ENCODE measurements around the gene ANXA7.
"Not testable (repeated sequence)": the region's sequence is repeated elsewhere in the genome, so short reads cannot be mapped to it uniquely, and the experiment has no call there.

Gene ANXA7

GRCh38 chr10:73405556-73405955 is 8.3 kb downstream of the ANXA7 start:
- no peaks in the 10 kb centered on the region for H3K4me1 ChIP-seq (ENCODE audit: control insufficient read depth, insufficient read depth, low read length)
- no peaks in the 10 kb centered on the region for H3K27me3 ChIP-seq (ENCODE audit: control insufficient read depth, insufficient read depth, low read length)
- H3K4me3 ChIP-seq (ENCODE audit: low read length): no peak overlapping the region
- no peaks in the 10 kb centered on the region for H3K9me3 ChIP-seq (ENCODE audit: control insufficient read depth, low read length)
- no peaks in the 10 kb centered on the region for H3K36me3 ChIP-seq (ENCODE audit: control insufficient read depth, insufficient read depth, low read length)
- H3K9ac ChIP-seq (ENCODE audit: low read length): no peak overlapping the region

- Histone ChIP-seq H3K4me3 (ENCODE audit: low read length) (no peak overlapping the region), H3K27me3 (ENCODE audit: control insufficient read depth, insufficient read depth, low read length) (no peaks in the 10 kb centered on the region), H3K4me1 (ENCODE audit: control insufficient read depth, insufficient read depth, low read length) (no peaks in the 10 kb centered on the region), H3K9ac (ENCODE audit: low read length) (no peak overlapping the region), H3K36me3 (ENCODE audit: control insufficient read depth, insufficient read depth, low read length) (no peaks in the 10 kb centered on the region), H3K9me3 (ENCODE audit: control insufficient read depth, low read length) (no peaks in the 10 kb centered on the region)
These were observed 9.2 kb downstream of the ANXA7 start for GRCh38 chr10:73404690-73405089.

- Histone ChIP-seq H3K4me1 (ENCODE audit: control insufficient read depth, insufficient read depth, low read length) (no peaks in the 10 kb centered on the region), H3K9me3 (ENCODE audit: control insufficient read depth, low read length) (no peaks in the 10 kb centered on the region), H3K36me3 (ENCODE audit: control insufficient read depth, insufficient read depth, low read length) (no peaks in the 10 kb centered on the region), H3K27me3 (ENCODE audit: control insufficient read depth, insufficient read depth, low read length) (no peaks in the 10 kb centered on the region), H3K4me3 (ENCODE audit: low read length) (no peak overlapping the region), H3K9ac (ENCODE audit: low read length) (no peak overlapping the region)
These were observed 12.2 kb downstream of the ANXA7 start for GRCh38 chr10:73401636-73402035.

- no peaks in the 10 kb centered on the region for H3K27me3 ChIP-seq (ENCODE audit: control insufficient read depth, insufficient read depth, low read length)
- no peaks in the 10 kb centered on the region for H3K9me3 ChIP-seq (ENCODE audit: control insufficient read depth, low read length)
- no peak overlapping the region for H3K4me3 ChIP-seq (ENCODE audit: low read length)
- no peaks in the 10 kb centered on the region for H3K36me3 ChIP-seq (ENCODE audit: control insufficient read depth, insufficient read depth, low read length)
- no peak overlapping the region for H3K9ac ChIP-seq (ENCODE audit: low read length)
- no peaks in the 10 kb centered on the region for H3K4me1 ChIP-seq (ENCODE audit: control insufficient read depth, insufficient read depth, low read length)
These were observed 14.8 kb downstream of the ANXA7 start for GRCh38 chr10:73399063-73399462.

- no peak overlapping the region for H3K9ac ChIP-seq (ENCODE audit: low read length)
- H3K9me3 ChIP-seq (ENCODE audit: control insufficient read depth, low read length): no peaks in the 10 kb centered on the region
- no peaks in the 10 kb centered on the region for H3K4me1 ChIP-seq (ENCODE audit: control insufficient read depth, insufficient read depth, low read length)
- H3K4me3 ChIP-seq (ENCODE audit: low read length): no peak overlapping the region
- H3K36me3 ChIP-seq (ENCODE audit: control insufficient read depth, insufficient read depth, low read length): no peaks in the 10 kb centered on the region
- H3K27me3 ChIP-seq (ENCODE audit: control insufficient read depth, insufficient read depth, low read length): no peaks in the 10 kb centered on the region
These were observed 15.8 kb downstream of the ANXA7 start for GRCh38 chr10:73398024-73398423.

- not testable (repeated sequence) for H3K27me3 ChIP-seq (ENCODE audit: control insufficient read depth, insufficient read depth, low read length); H3K4me3 ChIP-seq (ENCODE audit: low read length); H3K36me3 ChIP-seq (ENCODE audit: control insufficient read depth, insufficient read depth, low read length); H3K4me1 ChIP-seq (ENCODE audit: control insufficient read depth, insufficient read depth, low read length); H3K9ac ChIP-seq (ENCODE audit: low read length); H3K9me3 ChIP-seq (ENCODE audit: control insufficient read depth, low read length)
These were observed 19.5 kb downstream of the ANXA7 start for GRCh38 chr10:73394325-73394724.

GRCh38 chr10:73388228-73388627 is 25.6 kb downstream of the ANXA7 start:
- no peaks in the 10 kb centered on the region for H3K36me3 ChIP-seq (ENCODE audit: control insufficient read depth, insufficient read depth, low read length)
- no peaks in the 10 kb centered on the region for H3K9me3 ChIP-seq (ENCODE audit: control insufficient read depth, low read length)
- no peaks in the 10 kb centered on the region for H3K27me3 ChIP-seq (ENCODE audit: control insufficient read depth, insufficient read depth, low read length)
- no peak overlapping the region for H3K9ac ChIP-seq (ENCODE audit: low read length)
- no peak overlapping the region for H3K4me3 ChIP-seq (ENCODE audit: low read length)
- H3K4me1 ChIP-seq (ENCODE audit: control insufficient read depth, insufficient read depth, low read length): no peaks in the 10 kb centered on the region

GRCh38 chr10:73386583-73386982 is 27.3 kb downstream of the ANXA7 start:
- Histone ChIP-seq H3K9me3 (ENCODE audit: control insufficient read depth, low read length) (no peaks in the 10 kb centered on the region), H3K9ac (ENCODE audit: low read length) (no peak overlapping the region), H3K4me1 (ENCODE audit: control insufficient read depth, insufficient read depth, low read length) (no peaks in the 10 kb centered on the region), H3K36me3 (ENCODE audit: control insufficient read depth, insufficient read depth, low read length) (no peaks in the 10 kb centered on the region), H3K27me3 (ENCODE audit: control insufficient read depth, insufficient read depth, low read length) (no peaks in the 10 kb centered on the region), H3K4me3 (ENCODE audit: low read length) (no peak overlapping the region)

- Histone ChIP-seq H3K36me3 (ENCODE audit: control insufficient read depth, insufficient read depth, low read length) (peaks cover 3% of the 10 kb centered on the region), H3K9me3 (ENCODE audit: control insufficient read depth, low read length) (no peaks in the 10 kb centered on the region), H3K27me3 (ENCODE audit: control insufficient read depth, insufficient read depth, low read length) (no peaks in the 10 kb centered on the region), H3K4me3 (ENCODE audit: low read length) (no peak overlapping the region), H3K4me1 (ENCODE audit: control insufficient read depth, insufficient read depth, low read length) (no peaks in the 10 kb centered on the region), H3K9ac (ENCODE audit: low read length) (no peak overlapping the region)
These were observed 34.7 kb downstream of the ANXA7 start for GRCh38 chr10:73379064-73379748.

- no peaks in the 10 kb centered on the region for H3K4me1 ChIP-seq (ENCODE audit: control insufficient read depth, insufficient read depth, low read length)
- H3K4me3 ChIP-seq (ENCODE audit: low read length): no peak overlapping the region
- peaks cover 3% of the 10 kb centered on the region for H3K36me3 ChIP-seq (ENCODE audit: control insufficient read depth, insufficient read depth, low read length)
These were observed 37.2 kb downstream of the ANXA7 start for GRCh38 chr10:73376679-73377078.

GRCh38 chr10:73368238-73368637 is 45.6 kb downstream of the ANXA7 start:
- Histone ChIP-seq H3K36me3 (ENCODE audit: control insufficient read depth, insufficient read depth, low read length) (peaks cover 4% of the 10 kb centered on the region), H3K27me3 (ENCODE audit: control insufficient read depth, insufficient read depth, low read length) (no peaks in the 10 kb centered on the region), H3K4me1 (ENCODE audit: control insufficient read depth, insufficient read depth, low read length) (no peaks in the 10 kb centered on the region), H3K4me3 (ENCODE audit: low read length) (no peak overlapping the region), H3K9me3 (ENCODE audit: control insufficient read depth, low read length) (no peaks in the 10 kb centered on the region), H3K9ac (ENCODE audit: low read length) (no peak overlapping the region)

More at GRCh38 chr10:73376679-73377078, 37.2 kb downstream of the ANXA7 start:
- Histone ChIP-seq H3K27me3 (ENCODE audit: control insufficient read depth, insufficient read depth, low read length) (no peaks in the 10 kb centered on the region), H3K9ac (ENCODE audit: low read length) (no peak overlapping the region), H3K9me3 (ENCODE audit: control insufficient read depth, low read length) (no peaks in the 10 kb centered on the region)

GRCh38 chr10:73366381-73367298 is 47.2 kb downstream of the ANXA7 start:
- H3K9me3 ChIP-seq (ENCODE audit: control insufficient read depth, low read length): no peaks in the 10 kb centered on the region
- no peak overlapping the region for H3K4me3 ChIP-seq (ENCODE audit: low read length)
- H3K36me3 ChIP-seq (ENCODE audit: control insufficient read depth, insufficient read depth, low read length): peaks cover 4% of the 10 kb centered on the region
- H3K27me3 ChIP-seq (ENCODE audit: control insufficient read depth, insufficient read depth, low read length): no peaks in the 10 kb centered on the region
- H3K9ac ChIP-seq (ENCODE audit: low read length): no peak overlapping the region
- no peaks in the 10 kb centered on the region for H3K4me1 ChIP-seq (ENCODE audit: control insufficient read depth, insufficient read depth, low read length)
